Astrocyte (in vitro differentiated cells and primary cell): ENCODE data around the gene DRGX. TPM values are rescaled to one million over a fixed set of nuclear protein-coding genes. Genes with fewer than 3 reads are reported as not detected.

Experiments used
- DNase-seq: peaks from one replicate; pipeline ENCODE4 v3.0.0-alpha.2; 2010; ENCODE audit warnings: low read depth
- FAIRE-seq: peaks from 2 replicates; lab custom pipeline; 2011; peaks lifted over from hg19 to GRCh38; lab: Jason Lieb, UNC
- H2AFZ ChIP-seq: 2 replicates; pipeline ENCODE4 v1.6.0; 2012; ENCODE audit warnings: low read depth, low read length, inconsistent platforms
- H3K27ac ChIP-seq: 2 replicates; pipeline ENCODE4 v1.5.1; 2011; ENCODE audit warnings: low read depth, low read length, inconsistent platforms
- H3K27me3 ChIP-seq: 2 replicates; pipeline ENCODE4 v1.6.0; 2011; ENCODE audit warnings: low read length, inconsistent platforms; ENCODE audit not compliant: insufficient read depth
- H3K36me3 ChIP-seq: 2 replicates; pipeline ENCODE4 v1.5.1; 2011; ENCODE audit warnings: low read length, inconsistent platforms; ENCODE audit not compliant: insufficient read depth
- H3K4me1 ChIP-seq: 2 replicates; pipeline ENCODE4 v1.5.1; 2011; ENCODE audit warnings: low read length, inconsistent platforms; ENCODE audit not compliant: insufficient read depth
- H3K4me2 ChIP-seq: 2 replicates; pipeline ENCODE4 v1.6.0; 2012; ENCODE audit warnings: low read length, inconsistent platforms
- H3K4me3 ChIP-seq: 2 replicates; pipeline ENCODE4 v1.5.1; 2011; ENCODE audit warnings: low read depth, mild to moderate bottlenecking, low read length, inconsistent platforms; ENCODE audit not compliant: insufficient read depth
- H3K79me2 ChIP-seq: 2 replicates; pipeline ENCODE4 v1.6.0; 2012; ENCODE audit warnings: mild to moderate bottlenecking, low read length, inconsistent platforms; ENCODE audit not compliant: insufficient read depth
- H3K9ac ChIP-seq: 2 replicates; pipeline ENCODE4 v1.6.0; 2012; ENCODE audit warnings: mild to moderate bottlenecking, low read length, inconsistent platforms
- H3K9me3 ChIP-seq: 2 replicates; pipeline ENCODE4 v1.5.1; 2012; ENCODE audit warnings: low read depth, mild to moderate bottlenecking, low read length, inconsistent platforms; ENCODE audit not compliant: insufficient read depth
- H4K20me1 ChIP-seq: 2 replicates; pipeline ENCODE4 v1.6.0; 2012; ENCODE audit warnings: low read length, inconsistent platforms; ENCODE audit not compliant: insufficient read depth
- H3K27ac Mint-ChIP-seq: one replicate; pipeline ENCODE4 v1.8.0; 2021; ENCODE audit warnings: mild to moderate bottlenecking, mixed read lengths; ENCODE audit not compliant: unreplicated experiment
- H3K27me3 Mint-ChIP-seq: one replicate; pipeline ENCODE4 v1.8.0; 2021; ENCODE audit warnings: low read depth, mixed read lengths; ENCODE audit not compliant: unreplicated experiment
- H3K36me3 Mint-ChIP-seq: one replicate; pipeline ENCODE4 v1.8.0; 2021; ENCODE audit warnings: low read depth, mixed read lengths; ENCODE audit not compliant: unreplicated experiment
- H3K4me1 Mint-ChIP-seq: one replicate; pipeline ENCODE4 v1.8.0; 2021; ENCODE audit warnings: low read depth, mixed read lengths; ENCODE audit not compliant: unreplicated experiment
- H3K4me3 Mint-ChIP-seq: one replicate; pipeline ENCODE4 v1.8.0; 2021; ENCODE audit warnings: mild to moderate bottlenecking, moderate library complexity, mixed read lengths; ENCODE audit not compliant: unreplicated experiment
- H3K9me3 Mint-ChIP-seq: one replicate; pipeline ENCODE4 v1.8.0; 2021; ENCODE audit warnings: mild to moderate bottlenecking, mixed read lengths; ENCODE audit not compliant: unreplicated experiment
- EZH2 ChIP-seq: IDR thresholded peaks from 2 replicates; pipeline ENCODE4 v1.6.1; 2012; ENCODE audit warnings: mild to moderate bottlenecking, low read length, inconsistent platforms; ENCODE audit not compliant: insufficient read depth
- total RNA-seq: library from RNA; stranded (reverse); gene quantifications from 2 replicates; pipeline ENCODE4 v1.2.1, GENCODE V29; 2021
- TF ChIP-seq, protein P1 (sequence below): IDR thresholded peaks from 2 replicates; pipeline ENCODE4 v1.5.1; 2011; ENCODE audit warnings: low read depth, mild to moderate bottlenecking, inconsistent platforms, low read length, moderate library complexity; ENCODE audit not compliant: insufficient read depth

Gene DRGX
- total RNA-seq, 1 donor from 2014 or later = not detected

DNA sequence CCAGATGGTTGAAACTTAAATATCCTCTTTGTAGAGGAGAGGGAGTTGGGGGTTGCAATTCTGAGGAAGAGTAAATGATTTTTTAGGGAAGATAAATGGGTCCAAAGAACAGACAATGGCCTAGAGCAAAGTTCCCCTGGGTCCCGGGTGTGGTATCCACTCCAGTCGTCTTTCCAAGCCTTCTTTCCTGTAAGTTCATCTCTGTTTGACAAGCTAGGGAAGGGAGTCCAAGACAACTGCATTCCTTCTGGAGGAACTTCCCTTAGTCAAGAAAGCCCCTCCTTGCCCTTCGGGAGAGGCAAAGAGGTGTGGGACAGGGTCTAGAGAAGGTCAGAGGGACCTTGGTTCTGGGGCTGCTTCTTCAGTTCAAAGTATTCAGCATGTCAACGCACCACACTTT is 63.6 kb downstream of the DRGX start:
- no peak overlapping the region for H3K4me2 ChIP-seq
- no peaks in the 10 kb centered on the region for H3K4me1 ChIP-seq
- H3K79me2 ChIP-seq = no peaks in the 10 kb centered on the region
- TF ChIP-seq EZH2 = no peak
- TF ChIP-seq, protein P1, sequence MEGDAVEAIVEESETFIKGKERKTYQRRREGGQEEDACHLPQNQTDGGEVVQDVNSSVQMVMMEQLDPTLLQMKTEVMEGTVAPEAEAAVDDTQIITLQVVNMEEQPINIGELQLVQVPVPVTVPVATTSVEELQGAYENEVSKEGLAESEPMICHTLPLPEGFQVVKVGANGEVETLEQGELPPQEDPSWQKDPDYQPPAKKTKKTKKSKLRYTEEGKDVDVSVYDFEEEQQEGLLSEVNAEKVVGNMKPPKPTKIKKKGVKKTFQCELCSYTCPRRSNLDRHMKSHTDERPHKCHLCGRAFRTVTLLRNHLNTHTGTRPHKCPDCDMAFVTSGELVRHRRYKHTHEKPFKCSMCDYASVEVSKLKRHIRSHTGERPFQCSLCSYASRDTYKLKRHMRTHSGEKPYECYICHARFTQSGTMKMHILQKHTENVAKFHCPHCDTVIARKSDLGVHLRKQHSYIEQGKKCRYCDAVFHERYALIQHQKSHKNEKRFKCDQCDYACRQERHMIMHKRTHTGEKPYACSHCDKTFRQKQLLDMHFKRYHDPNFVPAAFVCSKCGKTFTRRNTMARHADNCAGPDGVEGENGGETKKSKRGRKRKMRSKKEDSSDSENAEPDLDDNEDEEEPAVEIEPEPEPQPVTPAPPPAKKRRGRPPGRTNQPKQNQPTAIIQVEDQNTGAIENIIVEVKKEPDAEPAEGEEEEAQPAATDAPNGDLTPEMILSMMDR = no peak
- H3K27me3 ChIP-seq = no peaks in the 10 kb centered on the region
- H4K20me1 ChIP-seq = no peaks in the 10 kb centered on the region
- H2AFZ ChIP-seq = no peak overlapping the region
- no peak overlapping the region for H3K27ac ChIP-seq
- Mint-ChIP-seq H3K4me3 (no peak overlapping the region), H3K9me3 (peaks cover 13% of the 10 kb centered on the region), H3K27me3 (peaks cover 46% of the 10 kb centered on the region), H3K27ac (no peak overlapping the region), H3K4me1 (no peaks in the 10 kb centered on the region), H3K36me3 (peaks cover 2% of the 10 kb centered on the region)
- DNase-seq = no peak
- no peak overlapping the region for H3K9ac ChIP-seq
- H3K9me3 ChIP-seq = no peaks in the 10 kb centered on the region
- no peak for FAIRE-seq
- no peak overlapping the region for H3K4me3 ChIP-seq
- H3K36me3 ChIP-seq = no peaks in the 10 kb centered on the region

DNA sequence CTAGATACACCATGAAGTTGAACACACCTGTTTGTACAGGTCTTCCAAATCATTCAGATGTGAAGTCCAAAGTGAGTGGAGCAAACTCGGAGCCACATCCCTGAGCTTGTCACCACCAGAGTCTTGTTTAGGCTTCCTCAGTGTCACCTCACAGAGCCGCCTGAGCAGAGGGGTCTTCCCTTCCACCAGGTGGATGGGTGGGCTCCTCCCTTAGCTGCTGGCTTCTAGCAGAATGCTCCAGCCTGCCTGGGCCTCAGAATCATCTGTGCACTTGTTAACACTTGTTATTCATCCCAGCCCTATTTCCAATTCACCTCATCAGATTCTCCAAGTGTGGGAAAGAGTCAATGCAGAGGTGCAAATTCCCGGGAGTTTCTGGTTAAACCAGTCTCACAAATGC is 64.5 kb downstream of the DRGX start:
- Histone ChIP-seq H4K20me1 (no peaks in the 10 kb centered on the region), H3K27me3 (no peaks in the 10 kb centered on the region), H3K9me3 (no peaks in the 10 kb centered on the region), H3K4me2 (no peak overlapping the region), H3K79me2 (no peaks in the 10 kb centered on the region), H2AFZ (no peak overlapping the region), H3K27ac (no peak overlapping the region), H3K4me3 (no peak overlapping the region), H3K9ac (no peak overlapping the region), H3K4me1 (no peaks in the 10 kb centered on the region), H3K36me3 (no peaks in the 10 kb centered on the region)
- DNase-seq = no peak
- Mint-ChIP-seq H3K36me3 (peaks cover 2% of the 10 kb centered on the region), H3K9me3 (peaks cover 13% of the 10 kb centered on the region), H3K4me1 (no peaks in the 10 kb centered on the region), H3K4me3 (no peak overlapping the region), H3K27me3 (peaks cover 47% of the 10 kb centered on the region), H3K27ac (no peak overlapping the region)
- no peak for TF ChIP-seq EZH2
- TF ChIP-seq, protein P1 = no peak
- no peak for FAIRE-seq

DNA sequence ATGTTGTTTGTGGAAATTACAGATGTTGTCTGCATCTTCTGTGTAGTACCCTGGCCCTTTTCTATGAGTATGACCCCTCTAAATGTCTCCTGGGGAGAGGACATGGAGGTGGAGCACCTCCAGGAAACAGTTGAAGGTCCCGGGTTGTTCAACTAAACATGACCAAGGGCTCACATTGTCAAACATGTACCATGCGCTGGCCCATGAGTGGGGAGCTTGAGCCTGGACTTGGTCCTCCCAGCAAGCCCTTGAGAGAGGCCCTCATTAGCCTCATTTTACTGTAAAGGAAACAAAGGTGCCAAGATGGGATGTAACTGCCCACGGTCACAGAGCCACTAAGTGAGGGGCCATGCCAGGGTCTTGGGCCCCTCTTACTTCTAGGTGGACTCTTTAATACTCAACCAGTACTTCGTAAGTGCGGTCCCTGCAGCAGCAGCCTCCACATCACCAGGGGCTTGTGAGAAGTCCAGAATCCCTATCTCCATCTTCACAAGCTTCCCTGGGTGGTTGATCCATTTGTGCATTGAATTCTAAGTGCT is 65.7 kb downstream of the DRGX start:
- no peak overlapping the region for H3K4me3 Mint-ChIP-seq
- no peak for TF ChIP-seq EZH2
- TF ChIP-seq, protein P1 = no peak
- no peaks in the 10 kb centered on the region for H4K20me1 ChIP-seq
- no peaks in the 10 kb centered on the region for H3K36me3 ChIP-seq
- H3K27me3 Mint-ChIP-seq = peaks cover 49% of the 10 kb centered on the region
- no peak overlapping the region for H3K4me2 ChIP-seq
- no peaks in the 10 kb centered on the region for H3K79me2 ChIP-seq
- FAIRE-seq = no peak
- H3K9ac ChIP-seq = no peak overlapping the region
- no peak for DNase-seq
- no peak overlapping the region for H3K27ac ChIP-seq
- no peaks in the 10 kb centered on the region for H3K27me3 ChIP-seq
- no peaks in the 10 kb centered on the region for H3K9me3 ChIP-seq
- no peaks in the 10 kb centered on the region for H3K4me1 Mint-ChIP-seq
- H2AFZ ChIP-seq = no peak overlapping the region
- H3K4me3 ChIP-seq = no peak overlapping the region
- peaks cover 2% of the 10 kb centered on the region for H3K36me3 Mint-ChIP-seq
- H3K4me1 ChIP-seq = no peaks in the 10 kb centered on the region
- H3K9me3 Mint-ChIP-seq = peaks cover 7% of the 10 kb centered on the region
- no peak overlapping the region for H3K27ac Mint-ChIP-seq
